ENCODE data around the gene ARHGAP32.

ARHGAP32 gene

DNA sequence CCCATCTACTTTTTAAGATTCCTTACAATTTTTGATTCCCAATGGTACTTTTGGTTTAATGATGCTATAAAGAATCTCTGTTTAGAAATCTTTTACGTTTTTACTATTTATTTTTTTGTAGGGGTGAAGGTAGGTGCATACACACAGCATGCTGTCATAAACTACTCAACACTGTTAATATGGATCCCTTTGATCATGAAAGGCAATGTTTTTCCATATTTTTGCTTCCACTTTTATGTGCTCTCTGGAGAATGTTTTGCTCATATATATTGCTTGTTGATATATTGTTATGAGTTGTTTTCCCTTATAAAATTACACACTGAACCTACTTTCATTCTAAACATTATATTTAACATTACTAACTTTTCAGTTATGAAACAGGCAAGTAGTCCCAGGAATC, 125.9 kb downstream of the ARHGAP32 start:
- Histone ChIP-seq H3K4me1 (ENCODE audit: control insufficient read depth, low read length) (no peaks in the 10 kb centered on the region), H3K9me2 (replicated peaks; ENCODE audit: control insufficient read depth, low read length) (no peaks in the 10 kb centered on the region), H3K36me3 (ENCODE audit: control insufficient read depth, low read length) (no peaks in the 10 kb centered on the region), H4K20me1 (ENCODE audit: control insufficient read depth, insufficient read depth, low read depth, low read length) (no peaks in the 10 kb centered on the region), H3K27me3 (ENCODE audit: control insufficient read depth, low read length) (peaks cover 6% of the 10 kb centered on the region; the same call in 1 of the 2 replicates), H3K79me2 (ENCODE audit: control insufficient read depth, low read length) (no peaks in the 10 kb centered on the region), H3K9me3 (ENCODE audit: control insufficient read depth, insufficient read depth, low read length) (no peaks in the 10 kb centered on the region), H3K4me2 (ENCODE audit: low read length) (no peak overlapping the region), H3F3A (ENCODE audit: control insufficient read depth, insufficient read depth) (no peaks in the 10 kb centered on the region), H3K27ac (ENCODE audit: low read depth, low read length) (no peak overlapping the region), H3K4me3 (ENCODE audit: low read length) (no peak overlapping the region)
- TF ChIP-seq, protein P1, sequence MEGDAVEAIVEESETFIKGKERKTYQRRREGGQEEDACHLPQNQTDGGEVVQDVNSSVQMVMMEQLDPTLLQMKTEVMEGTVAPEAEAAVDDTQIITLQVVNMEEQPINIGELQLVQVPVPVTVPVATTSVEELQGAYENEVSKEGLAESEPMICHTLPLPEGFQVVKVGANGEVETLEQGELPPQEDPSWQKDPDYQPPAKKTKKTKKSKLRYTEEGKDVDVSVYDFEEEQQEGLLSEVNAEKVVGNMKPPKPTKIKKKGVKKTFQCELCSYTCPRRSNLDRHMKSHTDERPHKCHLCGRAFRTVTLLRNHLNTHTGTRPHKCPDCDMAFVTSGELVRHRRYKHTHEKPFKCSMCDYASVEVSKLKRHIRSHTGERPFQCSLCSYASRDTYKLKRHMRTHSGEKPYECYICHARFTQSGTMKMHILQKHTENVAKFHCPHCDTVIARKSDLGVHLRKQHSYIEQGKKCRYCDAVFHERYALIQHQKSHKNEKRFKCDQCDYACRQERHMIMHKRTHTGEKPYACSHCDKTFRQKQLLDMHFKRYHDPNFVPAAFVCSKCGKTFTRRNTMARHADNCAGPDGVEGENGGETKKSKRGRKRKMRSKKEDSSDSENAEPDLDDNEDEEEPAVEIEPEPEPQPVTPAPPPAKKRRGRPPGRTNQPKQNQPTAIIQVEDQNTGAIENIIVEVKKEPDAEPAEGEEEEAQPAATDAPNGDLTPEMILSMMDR (IDR thresholded peaks at IDR 0.05; ENCODE audit: low read depth, low read length, poor library complexity, severe bottlenecking) = no peak
- no peak for TF ChIP-seq EZH2phosphoT487 (IDR thresholded peaks at IDR 0.05; ENCODE audit: borderline replicate concordance, low read length)

DNA sequence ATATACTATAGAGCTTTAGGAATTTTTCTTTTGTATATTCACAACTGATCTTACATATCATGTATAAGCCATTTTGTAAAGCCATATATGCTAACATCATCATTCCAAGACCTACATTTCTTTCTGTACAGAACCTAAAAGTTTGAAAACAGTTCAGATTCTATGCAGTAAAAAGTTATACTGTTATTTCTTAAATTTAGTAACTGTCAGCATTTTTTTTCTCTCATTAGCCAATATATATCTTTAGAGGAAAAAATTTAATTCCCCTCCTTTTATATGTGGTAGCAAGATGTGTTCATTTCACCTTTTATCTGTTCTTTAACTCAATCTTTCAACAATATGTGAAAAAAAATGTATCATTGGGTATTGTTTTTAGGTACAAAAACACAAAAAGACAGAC, 129.0 kb downstream of the ARHGAP32 start:
- H3K4me3 ChIP-seq (ENCODE audit: low read length) = no peak overlapping the region
- H3K27me3 ChIP-seq (ENCODE audit: control insufficient read depth, low read length) = 0 out of 2 replicates have a peak, but pooled peaks cover 6% of the 10 kb centered on the region
- no peaks in the 10 kb centered on the region for H3K9me3 ChIP-seq (ENCODE audit: control insufficient read depth, insufficient read depth, low read length)
- no peaks in the 10 kb centered on the region for H3K36me3 ChIP-seq (ENCODE audit: control insufficient read depth, low read length)
- H3K4me1 ChIP-seq (ENCODE audit: control insufficient read depth, low read length) = no peaks in the 10 kb centered on the region
- no peak overlapping the region for H3K4me2 ChIP-seq (ENCODE audit: low read length)
- no peaks in the 10 kb centered on the region for H3K79me2 ChIP-seq (ENCODE audit: control insufficient read depth, low read length)
- H4K20me1 ChIP-seq (ENCODE audit: control insufficient read depth, insufficient read depth, low read depth, low read length) = no peaks in the 10 kb centered on the region
- no peak for TF ChIP-seq EZH2phosphoT487 (IDR thresholded peaks at IDR 0.05; ENCODE audit: borderline replicate concordance, low read length)
- no peaks in the 10 kb centered on the region for H3F3A ChIP-seq (ENCODE audit: control insufficient read depth, insufficient read depth)
- H3K9me2 ChIP-seq (replicated peaks; ENCODE audit: control insufficient read depth, low read length) = no peaks in the 10 kb centered on the region
- H3K27ac ChIP-seq (ENCODE audit: low read depth, low read length) = no peak overlapping the region

DNA sequence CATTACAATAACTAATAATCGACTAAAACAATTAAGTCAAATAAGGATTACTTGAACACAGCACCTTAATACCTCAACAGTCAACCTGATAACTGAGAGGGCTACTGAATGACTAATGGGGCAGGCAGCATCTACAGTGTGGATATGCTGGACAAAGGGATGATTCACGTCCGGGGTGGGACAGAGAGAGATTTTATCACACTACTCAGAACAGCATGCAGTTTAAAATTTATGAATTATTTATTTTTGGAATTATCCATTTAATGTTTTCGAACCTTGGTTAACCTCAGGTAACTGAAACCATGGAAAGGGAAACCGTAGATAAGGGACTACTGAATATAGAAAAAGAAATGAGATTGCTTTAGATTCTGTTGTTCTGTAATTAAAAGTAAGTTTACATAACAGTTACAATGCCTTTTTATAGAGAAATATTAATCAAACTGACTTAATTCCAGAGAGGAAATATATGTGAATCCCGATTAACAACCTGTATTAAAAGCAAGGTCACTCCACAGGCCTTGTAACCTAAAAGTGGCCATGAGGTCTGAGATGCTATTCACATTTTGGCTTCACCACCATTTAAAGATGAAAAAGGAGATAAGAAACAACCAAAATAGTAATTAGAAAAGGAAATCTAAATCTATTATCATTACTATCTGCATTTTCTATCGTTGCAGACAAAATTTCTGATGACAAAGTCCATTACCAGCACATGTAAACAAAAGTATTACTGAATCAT, 130.5 kb downstream of the ARHGAP32 start:
- H3K4me3 ChIP-seq (ENCODE audit: low read length) = no peak overlapping the region
- no peaks in the 10 kb centered on the region for H4K20me1 ChIP-seq (ENCODE audit: control insufficient read depth, insufficient read depth, low read depth, low read length)
- H3K4me2 ChIP-seq (ENCODE audit: low read length) = no peak overlapping the region
- 0 out of 2 replicates have a peak, but pooled peaks cover 3% of the 10 kb centered on the region for H3K27me3 ChIP-seq (ENCODE audit: control insufficient read depth, low read length)
- H3K36me3 ChIP-seq (ENCODE audit: control insufficient read depth, low read length) = no peaks in the 10 kb centered on the region
- no peaks in the 10 kb centered on the region for H3K9me3 ChIP-seq (ENCODE audit: control insufficient read depth, insufficient read depth, low read length)
- no peaks in the 10 kb centered on the region for H3K79me2 ChIP-seq (ENCODE audit: control insufficient read depth, low read length)
- H3K9me2 ChIP-seq (replicated peaks; ENCODE audit: control insufficient read depth, low read length) = no peaks in the 10 kb centered on the region
- no peak overlapping the region for H3K27ac ChIP-seq (ENCODE audit: low read depth, low read length)
- H3F3A ChIP-seq (ENCODE audit: control insufficient read depth, insufficient read depth) = no peaks in the 10 kb centered on the region
- no peaks in the 10 kb centered on the region for H3K4me1 ChIP-seq (ENCODE audit: control insufficient read depth, low read length)
- TF ChIP-seq, protein P1 (IDR thresholded peaks at IDR 0.05; ENCODE audit: low read depth, low read length, poor library complexity, severe bottlenecking) = no peak
- no peak for TF ChIP-seq EZH2phosphoT487 (IDR thresholded peaks at IDR 0.05; ENCODE audit: borderline replicate concordance, low read length)

DNA sequence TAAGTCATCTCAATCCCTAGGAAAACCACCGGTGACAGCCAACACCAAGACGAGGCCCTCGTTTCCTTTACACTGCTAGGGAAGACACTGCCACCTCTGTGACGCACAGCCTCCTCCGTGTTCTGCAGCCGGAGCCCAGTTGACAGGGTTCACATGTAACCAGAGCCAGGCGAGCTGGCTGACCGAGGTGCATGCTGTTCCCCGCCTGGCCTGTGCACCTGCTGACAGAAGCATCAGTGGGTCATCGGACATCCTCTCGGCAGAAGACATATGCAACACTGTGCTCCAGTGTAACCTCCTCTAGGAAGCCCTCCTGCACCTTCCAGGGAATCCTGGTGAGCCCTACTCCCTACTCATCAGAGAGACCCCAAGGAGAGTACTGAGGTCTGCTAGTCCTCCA, 135.2 kb downstream of the ARHGAP32 start:
- H3K79me2 ChIP-seq (ENCODE audit: control insufficient read depth, low read length) = no peaks in the 10 kb centered on the region
- TF ChIP-seq EZH2phosphoT487 (IDR thresholded peaks at IDR 0.05; ENCODE audit: borderline replicate concordance, low read length) = no peak
- TF ChIP-seq, protein P1 (IDR thresholded peaks at IDR 0.05; ENCODE audit: low read depth, low read length, poor library complexity, severe bottlenecking) = no peak
- no peaks in the 10 kb centered on the region for H3K9me3 ChIP-seq (ENCODE audit: control insufficient read depth, insufficient read depth, low read length)
- no peak overlapping the region for H3K4me3 ChIP-seq (ENCODE audit: low read length)
- H3K27me3 ChIP-seq (ENCODE audit: control insufficient read depth, low read length) = peaks cover 11% of the 10 kb centered on the region
- H3K4me2 ChIP-seq (ENCODE audit: low read length) = no peak overlapping the region
- no peaks in the 10 kb centered on the region for H3K36me3 ChIP-seq (ENCODE audit: control insufficient read depth, low read length)
- H4K20me1 ChIP-seq (ENCODE audit: control insufficient read depth, insufficient read depth, low read depth, low read length) = no peaks in the 10 kb centered on the region
- H3K27ac ChIP-seq (ENCODE audit: low read depth, low read length) = no peak overlapping the region
- no peaks in the 10 kb centered on the region for H3K9me2 ChIP-seq (replicated peaks; ENCODE audit: control insufficient read depth, low read length)
- no peaks in the 10 kb centered on the region for H3K4me1 ChIP-seq (ENCODE audit: control insufficient read depth, low read length)
- no peaks in the 10 kb centered on the region for H3F3A ChIP-seq (ENCODE audit: control insufficient read depth, insufficient read depth)

Measured in DOHH2 (cell line).